HepG2 (cell line): ENCODE measurements around the gene CAMK1G. TPM values are rescaled to one million over a fixed set of nuclear protein-coding genes. Genes with fewer than 3 reads are reported as not detected.

Experiments used
- ATAC-seq: fragments of 200-7000 bp; cut with Tn5 transposase; 3 replicates; pipeline ENCODE4 v1.9.1; 2020; ENCODE audit warnings: mild to moderate bottlenecking, moderate library complexity
- BruUV-seq: library from RNA; stranded (reverse); fragments of 400-500 nt; replicated peaks from 2 replicates; lab custom pipeline; 2021; lab: Mats Ljungman, UMichigan
- CTCF ChIA-PET: fragments of 300-600 bp; formaldehyde crosslinking; extraction: SDS; loops from one replicate; lab custom pipeline; 2021; ENCODE audit warnings: low total read pairs, inconsistent platforms, low intra/inter-chr PET ratio; lab: Yijun Ruan, JAX
- POLR2A ChIA-PET: fragments of 350-600 bp; sonication (Branson Sonifier 250); formaldehyde crosslinking; loops from one replicate; lab custom pipeline; 2020; ENCODE audit warnings: antibody characterized with exemption, inconsistent platforms; lab: Yijun Ruan, JAX
- DNase-seq: peaks from one replicate; pipeline ENCODE4 v3.0.0-alpha.2; 2015; ENCODE audit warnings: low spot score
- FAIRE-seq: peaks from 3 replicates; lab custom pipeline; 2011; peaks lifted over from hg19 to GRCh38; lab: Jason Lieb, UNC
- H2AFZ ChIP-seq: one replicate; pipeline ENCODE4 v1.6.1; 2011; ENCODE audit warnings: low read length, inconsistent platforms
- H3K27ac ChIP-seq: fragments of 300-600 bp; 3 replicates; pipeline ENCODE4 v1.8.0; 2011; ENCODE audit warnings: mixed run types, mild to moderate bottlenecking, mixed read lengths, low read length, inconsistent platforms; ENCODE audit not compliant: insufficient read depth; ENCODE audit errors: extremely low read length
- H3K27me3 ChIP-seq, 2 experiments: fragments of 200-600 bp in 1 of 2; 2 replicates in 1 of 2; 3 replicates in 1 of 2; pipeline versions ENCODE4 v1.6.0 to v1.8.0; 2011; ENCODE audit warnings: low read length in 2 of 2, mild to moderate bottlenecking in 2 of 2, moderate library complexity in 2 of 2, inconsistent platforms in 1 of 2; ENCODE audit not compliant: insufficient read depth in 2 of 2, control insufficient read depth in 1 of 2
- H3K36me3 ChIP-seq, 2 experiments: fragments of 200-600 bp in 1 of 2; replicated peaks in 1 of 2; 2 replicates in 1 of 2; 3 replicates in 1 of 2; pipeline versions ENCODE4 v1.5.1 to v1.8.0; 2011; ENCODE audit warnings: low read length in 2 of 2, inconsistent platforms in 1 of 2; ENCODE audit not compliant: insufficient read depth in 2 of 2, control insufficient read depth in 1 of 2
- H3K4me1 ChIP-seq: 2 replicates; pipeline ENCODE4 v1.5.1; 2012; ENCODE audit warnings: low read length, inconsistent platforms; ENCODE audit not compliant: insufficient read depth
- H3K4me2 ChIP-seq: 2 replicates; pipeline ENCODE4 v1.6.0; 2011; ENCODE audit warnings: low read depth, low read length, inconsistent platforms
- H3K4me3 ChIP-seq, 3 experiments: fragments of 200-600 bp in 1 of 3; sonication (generic), shearing (Covaris generic) in 1 of 3; replicated peaks in 1 of 3; 2 replicates each; pipeline ENCODE4 v1.5.1; 2011 to 2016; ENCODE audit warnings: low read length in 3 of 3, inconsistent platforms in 2 of 3, low read depth in 2 of 3, mild to moderate bottlenecking in 2 of 3, control low read depth in 1 of 3, mixed read lengths in 1 of 3; ENCODE audit not compliant: insufficient read depth in 1 of 3
- H3K79me2 ChIP-seq: one replicate; pipeline ENCODE4 v1.6.1; 2011; ENCODE audit warnings: low read length, inconsistent platforms; ENCODE audit not compliant: insufficient read depth
- H3K9ac ChIP-seq: 2 replicates; pipeline ENCODE4 v1.6.0; 2011; ENCODE audit warnings: mild to moderate bottlenecking, low read depth, low read length, inconsistent platforms; ENCODE audit not compliant: insufficient read depth
- H3K9me3 ChIP-seq: 2 replicates; pipeline ENCODE4 v1.5.1; 2012; ENCODE audit warnings: mild to moderate bottlenecking, low read length
- H4K20me1 ChIP-seq: 2 replicates; pipeline ENCODE4 v1.6.0; 2011; ENCODE audit warnings: inconsistent platforms, mild to moderate bottlenecking, low read length, moderate library complexity; ENCODE audit not compliant: insufficient read depth
- CENPT ChIP-seq: sonication (generic); formaldehyde crosslinking; IDR thresholded peaks from 2 replicates; pipeline ENCODE4 v1.8.0; 2022; ENCODE audit warnings: low read depth, mild to moderate bottlenecking, moderate library complexity, missing genetic modification reagents
- DRAP1 ChIP-seq: IDR thresholded peaks from 2 replicates; pipeline ENCODE4 v1.6.1; 2016; ENCODE audit warnings: missing genetic modification reagents, missing compliant biosample characterization
- FIP1L1 ChIP-seq: fragments of 200-400 bp; formaldehyde crosslinking; IDR thresholded peaks from 2 replicates; pipeline ENCODE4 v1.6.1; 2018; ENCODE audit warnings: low read depth, mild to moderate bottlenecking, low read length, moderate library complexity, borderline replicate concordance; ENCODE audit not compliant: insufficient read depth
- HES4 ChIP-seq: sonication (generic); formaldehyde crosslinking; IDR thresholded peaks from 2 replicates; pipeline ENCODE4 v1.9.0; 2021; ENCODE audit warnings: mild to moderate bottlenecking, missing genetic modification reagents, borderline replicate concordance
- KLF11 ChIP-seq: IDR thresholded peaks from 2 replicates; pipeline ENCODE4 v1.6.1; 2016; ENCODE audit warnings: missing compliant biosample characterization
- MEIS1 ChIP-seq: sonication (generic); formaldehyde crosslinking; IDR thresholded peaks from 2 replicates; pipeline ENCODE4 v1.9.0; 2021; ENCODE audit warnings: mild to moderate bottlenecking, missing genetic modification reagents, moderate library complexity, borderline replicate concordance
- NR2F2 ChIP-seq: IDR thresholded peaks from 2 replicates; pipeline ENCODE4 v1.6.1; 2012; ENCODE audit warnings: low read depth, inconsistent platforms, borderline replicate concordance
- TBX2 ChIP-seq: sonication (generic); formaldehyde crosslinking; IDR thresholded peaks from 2 replicates; pipeline ENCODE4 v1.5.0; 2020; ENCODE audit warnings: missing genetic modification reagents, mild to moderate bottlenecking, borderline replicate concordance
- ZC3H4 ChIP-seq: sonication (generic); formaldehyde crosslinking; IDR thresholded peaks from 2 replicates; pipeline ENCODE4 v1.4.0; 2020; ENCODE audit warnings: missing genetic modification reagents, borderline replicate concordance
- ZNF432 ChIP-seq: sonication (generic); formaldehyde crosslinking; IDR thresholded peaks from 2 replicates; pipeline ENCODE4 v1.5.0; 2020; ENCODE audit warnings: missing genetic modification reagents, mild to moderate bottlenecking, borderline replicate concordance
- ZNF672 ChIP-seq: sonication (generic); formaldehyde crosslinking; IDR thresholded peaks from 2 replicates; pipeline ENCODE4 v1.8.1; 2022; ENCODE audit warnings: missing genetic modification reagents
- WGBS: methylation state at CpG from one replicate; pipeline ENCODE4 v1.1.6; 2017; ENCODE audit warnings: low lambda C conversion rate; 5-methylcytosine and 5-hydroxymethylcytosine counted together
- in situ Hi-C: cut with HindIII; loops from 2 replicates; pipeline ENCODE4 v1.10.0; 2017; ENCODE audit warnings: low pct_unique_long_range_greater_than_20kb; ENCODE audit not compliant: extremely low pct_ligation_motif_present
- intact Hi-C: fragments of 100-400 bp; cut with micrococcal nuclease; formaldehyde crosslinking; loops from one replicate; pipeline ENCODE4 v1.10.0; 2022; ENCODE audit not compliant: unreplicated experiment
- polyA plus RNA-seq, 8 experiments: library from polyadenylated mRNA; depleted of rRNA in 3 of 8; stranded (reverse) in 7 of 8; unstranded in 1 of 8; fragments of >200 nt; fragmentation: Illumina TruSeq in 4 of 8; extraction: Trizol in 4 of 8; gene quantifications; 2 replicates each; pipeline versions ENCODE4 v1.2.1 to v1.2.3, GENCODE V29; 2011 to 2016; ENCODE audit warnings: low read depth in 4 of 8, missing spikeins in 1 of 8, mixed read lengths in 1 of 8; ENCODE audit not compliant: insufficient read depth in 1 of 8
- total RNA-seq, 5 experiments: library from RNA; depleted of rRNA; stranded (reverse); fragments of >200 nt; fragmentation: Illumina TruSeq; extraction: Trizol; gene quantifications; 2 replicates each; pipeline ENCODE4 v1.2.3, GENCODE V29; 2016; ENCODE audit warnings: low read depth in 1 of 5
- TF ChIP-seq, protein P1 (sequence below): IDR thresholded peaks from 2 replicates; pipeline ENCODE4 v1.6.1; 2016; ENCODE audit warnings: missing biosample characterization, missing genetic modification reagents, low read depth

The CAMK1G gene
- total and polyA plus RNA-seq, 2 of the 13 experiments (the other 11 are each of a cell fraction or from before 2014, with no cell fraction given) = not detected

DNA sequence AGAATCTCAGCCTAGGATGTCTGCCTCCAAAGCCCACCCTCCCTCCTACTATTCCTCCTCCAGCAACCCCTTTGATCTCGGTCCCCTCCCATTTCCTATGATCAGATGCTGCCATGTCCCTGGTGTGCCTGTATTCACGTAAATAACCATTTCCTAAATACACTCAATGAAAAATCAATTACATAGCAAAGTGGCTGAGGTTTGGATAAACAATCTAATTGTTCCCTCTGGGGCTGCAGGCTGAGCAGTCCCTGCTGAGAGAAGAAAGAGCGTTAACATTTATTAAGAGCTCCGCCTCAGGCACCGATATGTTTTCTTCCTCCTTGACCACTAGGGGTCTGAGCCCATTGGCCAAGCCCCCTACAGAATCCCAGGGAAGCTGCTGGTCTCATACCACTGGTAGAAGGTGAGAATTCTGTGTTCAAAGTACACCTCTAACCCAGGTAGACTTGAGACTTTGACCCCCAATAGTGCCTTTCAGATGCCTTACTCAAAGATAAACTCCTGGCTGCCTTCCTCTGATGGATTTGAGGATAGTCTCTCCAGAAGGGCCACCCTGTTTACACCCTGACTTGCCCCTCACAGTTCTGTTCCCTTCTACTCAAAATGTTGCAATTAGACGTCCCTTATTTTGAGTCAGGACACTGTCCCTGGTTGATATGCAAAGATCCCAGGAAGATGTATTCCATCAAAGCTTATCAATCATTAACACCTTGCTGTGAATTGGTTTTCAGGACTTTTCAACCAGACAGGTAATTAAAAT, 33.9 kb upstream of the CAMK1G start:
- ChIA-PET CTCF (no interaction called here), POLR2A (no interaction called here)
- Histone ChIP-seq H3K79me2 (no peaks in the 10 kb centered on the region), H3K9me3 (no peaks in the 10 kb centered on the region), H4K20me1 (no peaks in the 10 kb centered on the region), H3K27me3 (no peaks in the 10 kb centered on the region), H3K9ac (no peak overlapping the region), H3K4me1 (no peaks in the 10 kb centered on the region), H2AFZ (no peak overlapping the region), H3K4me2 (no peak overlapping the region), H3K27ac (no peak overlapping the region), H3K4me3 (no peak overlapping the region), H3K36me3 (no peaks in the 10 kb centered on the region)
- BruUV-seq = no TSS peak
- DNase-seq (no peak), FAIRE-seq (no peak), ATAC-seq (peak; percentile 62)
- intact Hi-C loops (no loop called here), in situ Hi-C loops (no loop called here)
- 26% methylated on average over 6 of the region's 6 CpGs for WGBS
- TF ChIP-seq ZNF432 = no peak
- TF ChIP-seq ZC3H4 = no peak
- TF ChIP-seq KLF11 (CRISPR knock-in tag) = no peak
- TF ChIP-seq MEIS1 (CRISPR knock-in tag) = no peak
- TF ChIP-seq DRAP1 (CRISPR knock-in tag) = no peak
- no peak for TF ChIP-seq TBX2 (CRISPR knock-in tag)
- TF ChIP-seq FIP1L1 = no peak
- TF ChIP-seq ZNF672 (CRISPR knock-in tag) = no peak
- no peak for TF ChIP-seq CENPT (CRISPR knock-in tag)
- TF ChIP-seq HES4 (CRISPR knock-in tag) = no peak
- TF ChIP-seq, protein P1, sequence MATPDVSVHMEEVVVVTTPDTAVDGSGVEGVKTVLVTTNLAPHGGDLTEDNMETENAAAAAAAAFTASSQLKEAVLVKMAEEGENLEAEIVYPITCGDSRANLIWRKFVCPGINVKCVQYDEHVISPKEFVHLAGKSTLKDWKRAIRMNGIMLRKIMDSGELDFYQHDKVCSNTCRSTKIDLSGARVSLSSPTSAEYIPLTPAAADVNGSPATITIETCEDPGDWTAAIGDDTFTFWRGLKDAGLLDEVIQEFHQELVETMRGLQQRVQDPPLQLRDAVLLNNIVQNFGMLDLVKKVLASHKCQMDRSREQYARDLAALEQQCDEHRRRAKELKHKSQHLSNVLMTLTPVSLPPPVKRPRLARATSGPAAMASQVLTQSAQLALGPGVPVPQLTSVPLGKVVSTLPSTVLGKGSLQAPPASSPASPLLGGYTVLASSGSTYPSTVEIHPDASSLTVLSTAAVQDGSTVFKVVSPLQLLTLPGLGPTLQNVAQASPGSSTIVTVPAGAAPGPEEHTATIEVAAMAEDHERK (CRISPR knock-in tag) = no peak
- no peak for TF ChIP-seq NR2F2
